ENCODE results near the gene CLEC2L.

CLEC2L gene

DNA sequence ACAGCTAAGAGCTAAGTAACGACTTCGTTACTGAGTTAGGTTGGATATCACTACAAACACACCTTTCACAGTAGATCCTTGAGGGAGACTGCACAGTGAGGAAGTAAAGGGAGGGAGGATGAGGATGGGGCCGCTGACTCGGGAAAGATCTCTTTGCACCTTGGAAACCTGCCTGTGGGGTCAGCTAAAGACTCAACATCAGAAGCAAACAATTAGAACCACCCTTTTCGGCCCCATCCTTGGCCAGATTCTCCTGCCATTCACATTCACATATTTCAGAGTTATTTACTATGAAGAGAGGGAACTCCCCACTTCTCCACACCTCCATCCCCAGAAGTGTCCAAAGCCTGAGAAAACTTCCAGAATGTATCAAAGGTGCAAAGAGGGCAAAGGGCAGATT, 47.1 kb downstream of the CLEC2L start:
- H3K36me3 ChIP-seq (ENCODE audit: insufficient read depth, low read length), result no peaks in the 10 kb centered on the region
- H3K4me1 ChIP-seq (ENCODE audit: insufficient read depth, low read length), result peaks cover 12% of the 10 kb centered on the region
- no peak overlapping the region for H3K9ac ChIP-seq (ENCODE audit: low read depth, low read length)
- no peaks in the 10 kb centered on the region for H3K9me3 ChIP-seq (ENCODE audit: control insufficient read depth, insufficient read depth, low read length)

- peaks cover 10% of the 10 kb centered on the region for H3K4me1 ChIP-seq (ENCODE audit: insufficient read depth, low read length)
- H3K36me3 ChIP-seq (ENCODE audit: insufficient read depth, low read length), result no peaks in the 10 kb centered on the region
- H3K9ac ChIP-seq (ENCODE audit: low read depth, low read length), result no peak overlapping the region; the same call in 1 of the 2 replicates
- no peaks in the 10 kb centered on the region for H3K9me3 ChIP-seq (ENCODE audit: control insufficient read depth, insufficient read depth, low read length)
Measured at GRCh38 chr7:139571190-139571589, 47.7 kb downstream of the CLEC2L start.

DNA sequence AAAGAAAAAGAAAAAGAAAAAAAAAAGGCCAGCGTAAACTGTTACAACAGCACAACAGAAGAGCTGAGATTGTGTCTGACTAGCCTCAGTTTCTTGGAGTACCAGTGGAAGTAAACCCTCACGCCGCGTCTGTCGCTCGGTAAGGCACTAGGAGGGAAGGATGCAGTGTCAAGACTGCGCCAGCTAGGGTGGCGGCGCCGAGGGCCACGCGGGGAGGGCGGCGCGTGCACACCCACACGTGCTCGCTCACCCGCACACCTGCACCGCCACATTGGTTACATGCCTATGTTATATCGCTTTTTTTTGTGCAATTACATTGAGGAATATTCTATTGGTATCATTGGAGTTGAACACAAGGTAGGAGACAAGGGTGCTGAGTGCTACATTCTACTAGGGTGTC, 48.2 kb downstream of the CLEC2L start:
- H3K9ac ChIP-seq (ENCODE audit: low read depth, low read length), result no peak overlapping the region; the same call in 1 of the 2 replicates
- no peaks in the 10 kb centered on the region for H3K9me3 ChIP-seq (ENCODE audit: control insufficient read depth, insufficient read depth, low read length)
- H3K4me1 ChIP-seq (ENCODE audit: insufficient read depth, low read length), result peaks cover 6% of the 10 kb centered on the region; the same call in 1 of the 2 replicates
- H3K36me3 ChIP-seq (ENCODE audit: insufficient read depth, low read length), result no peaks in the 10 kb centered on the region

- Histone ChIP-seq H3K36me3 (ENCODE audit: insufficient read depth, low read length) (no peaks in the 10 kb centered on the region), H3K9ac (ENCODE audit: low read depth, low read length) (no peak overlapping the region), H3K4me1 (ENCODE audit: insufficient read depth, low read length) (peaks cover 2% of the 10 kb centered on the region; the same call in 1 of the 2 replicates), H3K9me3 (ENCODE audit: control insufficient read depth, insufficient read depth, low read length) (no peaks in the 10 kb centered on the region)
Measured at GRCh38 chr7:139572071-139572470, 48.6 kb downstream of the CLEC2L start.

- no peaks in the 10 kb centered on the region for H3K36me3 ChIP-seq (ENCODE audit: insufficient read depth, low read length)
- H3K4me1 ChIP-seq (ENCODE audit: insufficient read depth, low read length), result no peaks in the 10 kb centered on the region
- no peaks in the 10 kb centered on the region for H3K9me3 ChIP-seq (ENCODE audit: control insufficient read depth, insufficient read depth, low read length)
- H3K9ac ChIP-seq (ENCODE audit: low read depth, low read length), result no peak overlapping the region
Measured at GRCh38 chr7:139572704-139573385, 49.4 kb downstream of the CLEC2L start.

GRCh38 chr7:139573871-139574270, 50.4 kb downstream of the CLEC2L start:
- Histone ChIP-seq H3K36me3 (ENCODE audit: insufficient read depth, low read length) (no peaks in the 10 kb centered on the region; the same call in 1 of the 2 replicates), H3K4me1 (ENCODE audit: insufficient read depth, low read length) (no peaks in the 10 kb centered on the region), H3K9ac (ENCODE audit: low read depth, low read length) (no peak overlapping the region), H3K9me3 (ENCODE audit: control insufficient read depth, insufficient read depth, low read length) (no peaks in the 10 kb centered on the region)

- H3K4me1 ChIP-seq (ENCODE audit: insufficient read depth, low read length), result no peaks in the 10 kb centered on the region
- H3K9me3 ChIP-seq (ENCODE audit: control insufficient read depth, insufficient read depth, low read length), result no peaks in the 10 kb centered on the region
- H3K9ac ChIP-seq (ENCODE audit: low read depth, low read length), result no peak overlapping the region
- H3K36me3 ChIP-seq (ENCODE audit: insufficient read depth, low read length), result no peaks in the 10 kb centered on the region; the same call in 1 of the 2 replicates
Measured at GRCh38 chr7:139574618-139575337, 51.3 kb downstream of the CLEC2L start.

GRCh38 chr7:139575338-139575680, 51.8 kb downstream of the CLEC2L start:
- no peaks in the 10 kb centered on the region for H3K9me3 ChIP-seq (ENCODE audit: control insufficient read depth, insufficient read depth, low read length)
- H3K4me1 ChIP-seq (ENCODE audit: insufficient read depth, low read length), result no peaks in the 10 kb centered on the region
- H3K9ac ChIP-seq (ENCODE audit: low read depth, low read length), result no peak overlapping the region
- H3K36me3 ChIP-seq (ENCODE audit: insufficient read depth, low read length), result no peaks in the 10 kb centered on the region; the same call in 1 of the 2 replicates

DNA sequence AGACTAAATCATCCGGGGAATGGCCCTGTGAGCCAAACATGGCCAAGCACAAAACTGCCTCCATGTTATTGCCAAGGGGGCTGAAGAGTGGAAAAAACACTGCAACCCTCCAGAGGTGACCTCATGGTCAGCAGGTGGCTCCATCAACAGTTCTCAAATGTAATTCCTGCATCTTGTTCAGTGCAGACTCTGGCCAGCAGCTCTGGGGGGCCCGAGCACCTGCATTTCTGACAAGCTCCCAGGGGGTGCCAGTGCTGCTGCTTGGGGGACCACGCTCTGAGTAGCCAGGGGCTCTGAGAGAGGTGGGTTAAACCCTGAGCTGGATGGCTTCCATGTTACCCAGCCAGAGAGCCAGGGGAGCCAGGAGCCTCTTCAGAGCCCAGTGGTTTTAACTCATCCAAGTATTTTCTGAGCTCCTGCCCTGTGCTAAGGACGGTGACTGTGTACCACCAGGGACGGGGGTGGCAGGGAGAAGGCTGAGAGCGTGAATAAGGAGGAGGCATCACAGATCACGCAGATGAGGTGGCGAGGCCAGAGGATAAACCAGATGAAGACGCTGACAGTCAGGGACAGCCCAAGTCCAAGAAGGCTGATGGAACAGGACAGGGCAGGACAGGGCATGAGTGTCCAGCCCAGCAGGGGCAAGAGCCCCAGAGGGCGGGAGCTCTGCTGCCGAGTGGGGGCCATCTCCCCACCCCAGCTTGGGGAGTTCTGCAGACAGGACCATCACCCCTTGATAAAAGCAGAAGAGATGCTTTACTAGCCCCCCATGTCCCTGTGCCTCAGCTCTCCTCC, 52.9 kb downstream of the CLEC2L start:
- Histone ChIP-seq H3K4me1 (ENCODE audit: insufficient read depth, low read length) (no peaks in the 10 kb centered on the region), H3K9ac (ENCODE audit: low read depth, low read length) (no peak overlapping the region), H3K9me3 (ENCODE audit: control insufficient read depth, insufficient read depth, low read length) (no peaks in the 10 kb centered on the region), H3K36me3 (ENCODE audit: insufficient read depth, low read length) (no peaks in the 10 kb centered on the region; the same call in 1 of the 2 replicates)

DNA sequence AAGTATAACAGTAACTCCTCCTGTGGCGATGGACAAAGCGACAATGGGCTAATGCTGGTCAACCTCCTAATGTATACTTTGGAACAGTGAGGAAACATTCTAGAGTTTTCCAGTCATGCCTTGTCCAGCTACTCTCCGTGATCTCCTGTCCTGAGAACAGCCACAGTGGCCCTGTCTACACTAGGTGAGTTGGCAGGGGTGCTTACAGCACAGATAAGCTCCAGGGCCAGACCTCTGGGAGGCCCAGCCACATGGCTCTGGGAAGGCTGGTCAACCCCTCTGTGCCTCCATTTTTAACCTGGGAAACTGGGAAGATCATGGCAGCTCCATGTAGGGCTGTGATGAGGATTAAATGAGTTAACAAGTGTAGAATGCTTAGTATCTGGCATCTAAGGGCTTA, 57.0 kb downstream of the CLEC2L start:
- no peaks in the 10 kb centered on the region; the same call in 1 of the 2 replicates for H3K36me3 ChIP-seq (ENCODE audit: insufficient read depth, low read length)
- H3K9ac ChIP-seq (ENCODE audit: low read depth, low read length), result no peak overlapping the region
- H3K9me3 ChIP-seq (ENCODE audit: control insufficient read depth, insufficient read depth, low read length), result no peaks in the 10 kb centered on the region
- H3K4me1 ChIP-seq (ENCODE audit: insufficient read depth, low read length), result no peaks in the 10 kb centered on the region

- H3K4me1 ChIP-seq (ENCODE audit: insufficient read depth, low read length), result no peaks in the 10 kb centered on the region
- no peak overlapping the region for H3K9ac ChIP-seq (ENCODE audit: low read depth, low read length)
- H3K36me3 ChIP-seq (ENCODE audit: insufficient read depth, low read length), result no peaks in the 10 kb centered on the region; the same call in 1 of the 2 replicates
- H3K9me3 ChIP-seq (ENCODE audit: control insufficient read depth, insufficient read depth, low read length), result no peaks in the 10 kb centered on the region
Measured at GRCh38 chr7:139582130-139582650, 58.7 kb downstream of the CLEC2L start.

DNA sequence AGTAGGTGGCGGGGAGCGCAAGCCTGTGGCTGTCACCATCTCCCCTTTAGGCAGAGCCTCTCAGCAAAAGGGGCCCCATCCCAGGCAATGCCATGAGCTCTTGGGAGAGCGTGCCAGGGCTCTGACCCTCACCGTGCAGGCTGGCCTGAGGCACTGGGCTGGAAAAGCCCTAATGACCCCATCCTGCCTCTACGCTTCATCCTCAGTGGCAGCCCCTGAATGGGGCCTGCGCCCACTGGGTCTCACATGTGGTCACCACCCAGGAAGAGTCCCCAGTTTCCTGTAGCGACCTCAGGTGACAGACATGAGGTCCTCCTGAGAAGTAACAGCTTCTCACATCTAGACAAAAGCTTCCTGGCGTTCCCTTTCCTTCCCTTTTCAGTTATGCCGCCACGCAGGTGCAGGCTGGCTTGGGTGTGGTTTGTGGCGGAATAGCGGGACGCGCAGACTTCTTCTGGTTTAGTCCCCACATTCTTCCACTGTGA, 59.2 kb downstream of the CLEC2L start:
- Histone ChIP-seq H3K36me3 (ENCODE audit: insufficient read depth, low read length) (no peaks in the 10 kb centered on the region; the same call in 1 of the 2 replicates), H3K9me3 (ENCODE audit: control insufficient read depth, insufficient read depth, low read length) (no peaks in the 10 kb centered on the region), H3K4me1 (ENCODE audit: insufficient read depth, low read length) (no peaks in the 10 kb centered on the region), H3K9ac (ENCODE audit: low read depth, low read length) (no peak overlapping the region)

- Histone ChIP-seq H3K4me1 (ENCODE audit: insufficient read depth, low read length) (no peaks in the 10 kb centered on the region; the same call in 1 of the 2 replicates), H3K9ac (ENCODE audit: low read depth, low read length) (no peak overlapping the region), H3K36me3 (ENCODE audit: insufficient read depth, low read length) (no peaks in the 10 kb centered on the region), H3K9me3 (ENCODE audit: control insufficient read depth, insufficient read depth, low read length) (no peaks in the 10 kb centered on the region)
Measured at GRCh38 chr7:139583826-139584553, 60.5 kb downstream of the CLEC2L start.

DNA sequence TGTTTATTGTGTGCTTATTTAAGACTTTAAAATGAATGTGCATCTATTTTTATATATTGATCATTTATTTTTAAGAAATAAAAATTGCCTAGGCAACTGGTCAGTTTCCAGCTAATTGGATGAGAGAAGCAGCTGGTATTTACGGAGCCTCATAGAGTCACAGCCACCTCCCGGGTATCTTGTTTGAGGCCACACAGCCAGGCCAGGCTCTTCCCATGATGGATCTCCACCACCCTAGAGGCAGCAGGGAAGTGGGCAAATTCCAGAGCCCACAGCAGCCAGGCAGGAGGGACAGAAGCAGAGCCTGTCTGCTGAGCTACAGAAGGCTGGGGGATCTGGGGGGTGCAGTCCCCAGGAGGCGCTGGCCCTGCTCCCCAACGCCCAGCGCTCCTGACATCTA, 61.6 kb downstream of the CLEC2L start:
- no peaks in the 10 kb centered on the region for H3K36me3 ChIP-seq (ENCODE audit: insufficient read depth, low read length)
- no peak overlapping the region for H3K9ac ChIP-seq (ENCODE audit: low read depth, low read length)
- no peaks in the 10 kb centered on the region; the same call in 1 of the 2 replicates for H3K4me1 ChIP-seq (ENCODE audit: insufficient read depth, low read length)
- no peaks in the 10 kb centered on the region for H3K9me3 ChIP-seq (ENCODE audit: control insufficient read depth, insufficient read depth, low read length)

All from ES-I3 (cell line).